Measurements from ENCODE around the gene EFCAB13. TPM values are rescaled to one million over a fixed set of nuclear protein-coding genes. Genes with fewer than 3 reads are reported as not detected.

Gene EFCAB13
- total and polyA plus RNA-seq, 12 donors = 0.32 to 3.8 (median 2.1) TPM

GRCh38 chr17:47276444-47276843, 47.3 kb upstream of the EFCAB13 start:
- Histone ChIP-seq H3K27me3 (no peaks in the 10 kb centered on the region), H3K9me3 (no peaks in the 10 kb centered on the region), H3K27ac (peak overlapping the region; percentile 66 to 92 (median 86)), H3K4me1 (peaks cover 40 to 71% (median 57%) of the 10 kb centered on the region in 9 donors), H3K4me3 (no peak overlapping the region), H3K36me3 (no peaks in the 10 kb centered on the region)
- TF ChIP-seq CTCF (IDR thresholded peaks at IDR 0.05) = no peak
- ATAC-seq (no peak), DNase-seq (no peak)
- 82% methylated on average over 3 of the region's 3 CpGs for whole genome bisulfite sequencing, 2 donors
- intact Hi-C loops (cut with DNase I) = loop anchor here in 3 of 10 donors (2.0 to 10.0 kb wide), 3 partner anchors 39 to 92 kb away; partner anchors contain the start of gene CDC27 (in 1 of the 3)

GRCh38 chr17:47276868-47277267, 46.9 kb upstream of the EFCAB13 start:
- WGBS, 2 donors = 21 to 26% methylated on average over 10 of the region's 10 CpGs
- TF ChIP-seq CTCF (IDR thresholded peaks at IDR 0.05) = no peak
- Histone ChIP-seq H3K9me3 (no peaks in the 10 kb centered on the region), H3K27me3 (no peaks in the 10 kb centered on the region), H3K4me3 (no peak overlapping the region), H3K27ac (peak overlapping the region; percentile 66 to 92 (median 86)), H3K36me3 (no peaks in the 10 kb centered on the region), H3K4me1 (peaks cover 40 to 71% (median 57%) of the 10 kb centered on the region in 9 donors)
- peak; percentile 63 to 81 (median 74) for ATAC-seq
- DNase-seq = peak; percentile 68 to 88
- intact Hi-C loops (cut with DNase I) = loop anchor here in 3 of 10 donors (2.0 to 10.0 kb wide), 3 partner anchors 40 to 92 kb away; partner anchors contain the start of gene CDC27 (in 1 of the 3)

GRCh38 chr17:47277921-47278320, 45.8 kb upstream of the EFCAB13 start:
- H3K27me3 ChIP-seq = no peaks in the 10 kb centered on the region
- peaks cover 40 to 71% (median 57%) of the 10 kb centered on the region in 9 donors for H3K4me1 ChIP-seq
- no peak for TF ChIP-seq CTCF (IDR thresholded peaks at IDR 0.05)
- no peak for DNase-seq
- peak overlapping the region in 9 of 10 donors; percentile 73 to 92 (median 87) for H3K27ac ChIP-seq
- H3K9me3 ChIP-seq = no peaks in the 10 kb centered on the region
- 97 to 98% methylated on average over 1 of the region's 1 CpG for WGBS, 2 donors
- H3K36me3 ChIP-seq = no peaks in the 10 kb centered on the region
- ATAC-seq = no peak
- H3K4me3 ChIP-seq = no peak overlapping the region
- intact Hi-C loops (cut with DNase I) = loop anchor here in 3 of 10 donors (2.0 to 10.0 kb wide), 3 partner anchors 41 to 93 kb away; partner anchors contain the start of gene CDC27 (in 1 of the 3)

GRCh38 chr17:47278561-47278960, 45.2 kb upstream of the EFCAB13 start:
- 84 to 85% methylated on average over 4 of the region's 4 CpGs for WGBS, 2 donors
- no peak for ATAC-seq
- no peaks in the 10 kb centered on the region for H3K36me3 ChIP-seq
- H3K27ac ChIP-seq = peak overlapping the region; percentile 73 to 92 (median 86)
- no peaks in the 10 kb centered on the region for H3K27me3 ChIP-seq
- intact Hi-C loops (cut with DNase I) = loop anchor here in 2 of 10 donors (5.0 to 10.0 kb wide), 2 partner anchors 41 to 94 kb away; partner anchors contain the start of gene CDC27 (in 1 of the 2)
- no peaks in the 10 kb centered on the region for H3K9me3 ChIP-seq
- no peak for TF ChIP-seq CTCF (IDR thresholded peaks at IDR 0.05)
- peaks cover 40 to 71% (median 57%) of the 10 kb centered on the region in 9 donors for H3K4me1 ChIP-seq
- DNase-seq = no peak
- H3K4me3 ChIP-seq = no peak overlapping the region
